Measurements from ENCODE around the gene MEI1.

Gene MEI1

DNA sequence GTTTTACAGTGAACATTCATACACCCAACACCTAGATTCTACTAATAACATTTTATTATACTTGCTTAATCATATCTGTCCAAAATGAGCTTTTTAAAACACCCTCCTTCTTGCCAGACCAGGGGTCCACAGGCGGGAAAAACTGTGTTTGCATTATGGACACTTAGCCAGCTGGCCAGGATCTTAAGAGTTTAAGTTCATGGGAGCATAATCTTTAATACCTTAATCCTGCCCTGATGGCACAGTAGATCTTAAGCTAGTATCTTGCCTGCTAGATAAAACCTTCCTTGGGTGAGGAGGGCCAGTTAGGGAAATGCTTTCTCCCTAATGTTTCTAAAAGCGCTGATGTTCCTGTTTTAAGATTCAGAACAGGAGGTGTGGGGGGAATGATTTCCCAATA, 88.0 kb downstream of the MEI1 start:
- DNase-seq = no peak

DNA sequence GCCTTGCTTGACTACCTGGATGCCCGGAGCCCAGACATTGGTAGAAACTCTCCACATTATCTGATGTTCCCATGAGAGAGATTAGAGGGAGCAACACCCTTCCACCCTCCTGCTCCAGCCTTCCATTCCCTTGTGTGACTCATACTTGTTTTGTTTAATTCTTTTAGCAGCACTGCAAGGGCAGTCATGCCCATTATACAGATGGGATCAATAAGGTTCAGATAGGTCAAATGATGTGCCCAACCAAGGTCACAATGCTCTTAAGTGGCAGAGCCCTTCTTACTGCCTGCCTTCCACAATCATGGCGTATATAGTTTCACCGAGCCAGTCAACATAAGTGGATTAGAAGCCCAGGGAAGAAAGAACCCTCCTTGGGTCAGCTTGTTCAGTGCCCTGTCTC, 94.6 kb downstream of the MEI1 start:
- DNase-seq = no peak

- no peak for DNase-seq
Measured at GRCh38 chr22:41798736-41799135, 99.4 kb downstream of the MEI1 start.

GRCh38 chr22:41799486-41800347, 100.4 kb downstream of the MEI1 start:
- DNase-seq = peak; percentile 20

DNA sequence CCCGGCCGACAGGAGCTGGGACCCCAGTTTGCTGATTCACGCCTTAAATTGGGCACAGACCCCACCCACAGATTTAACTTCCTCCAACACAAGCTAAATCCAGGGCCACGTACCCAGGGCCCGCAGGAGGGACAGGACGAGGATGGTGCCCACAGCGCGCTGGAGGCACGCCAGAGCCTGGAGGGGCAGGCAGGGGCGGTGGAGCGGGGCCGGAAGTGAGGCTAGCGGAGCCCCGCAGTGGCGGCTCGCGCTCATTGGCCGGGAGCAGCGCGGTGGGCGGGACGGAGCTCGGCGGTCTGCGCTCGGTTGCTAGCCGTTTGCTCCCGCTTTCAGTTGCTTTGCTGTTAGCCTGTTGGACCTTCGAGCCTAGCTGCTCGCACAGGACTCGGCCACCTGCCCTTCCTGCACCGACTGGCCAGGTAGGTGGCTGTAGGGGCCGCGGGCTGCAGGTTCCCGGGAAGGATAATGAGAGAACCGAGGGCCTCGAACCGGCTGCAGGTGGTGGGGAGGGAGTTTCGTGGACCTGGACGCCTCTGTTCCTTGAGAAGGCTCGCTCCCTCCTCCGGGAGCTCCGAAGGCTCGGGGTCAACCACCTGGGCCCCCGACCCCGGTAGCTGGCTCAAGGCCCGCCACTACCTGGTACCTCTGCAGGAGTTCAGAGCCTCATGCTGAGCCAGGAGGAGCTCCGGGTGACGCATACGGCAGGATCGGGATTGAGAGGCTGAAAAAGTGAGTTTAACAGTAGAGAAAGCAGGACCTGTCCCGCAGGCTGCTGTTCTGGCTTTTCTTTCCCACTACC, 101.2 kb downstream of the MEI1 start, which contains the start of gene CCDC134:
Gene CCDC134, plus strand, starts transcription at position 332 of the 799 bp plus-strand sequence. CDS start 8,212 bp downstream, outside the sequence.
- DNase-seq = peak; percentile 95

GRCh38 chr22:41801147-41801819, 102.0 kb downstream of the MEI1 start:
- no peak for DNase-seq

DNA sequence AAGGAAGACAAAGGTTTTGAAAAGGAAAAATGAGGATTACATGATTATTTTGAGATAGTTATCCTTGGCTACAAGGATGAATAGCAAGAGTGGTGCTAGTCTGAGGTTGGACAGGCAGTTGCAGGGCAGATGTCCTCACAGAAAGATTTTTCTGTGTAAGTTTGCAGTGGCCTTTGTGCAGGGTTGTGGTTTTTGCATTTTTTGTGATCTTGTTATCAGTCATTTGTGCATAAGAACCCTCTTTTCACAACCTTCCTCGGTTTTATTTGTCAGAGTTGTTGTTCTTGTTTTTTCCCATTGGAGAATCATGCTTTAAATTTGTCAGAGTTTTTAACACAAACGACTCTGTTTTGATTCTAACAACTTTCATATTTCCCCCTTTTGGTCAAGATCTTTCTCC, 102.6 kb downstream of the MEI1 start:
- DNase-seq = no peak

DNA sequence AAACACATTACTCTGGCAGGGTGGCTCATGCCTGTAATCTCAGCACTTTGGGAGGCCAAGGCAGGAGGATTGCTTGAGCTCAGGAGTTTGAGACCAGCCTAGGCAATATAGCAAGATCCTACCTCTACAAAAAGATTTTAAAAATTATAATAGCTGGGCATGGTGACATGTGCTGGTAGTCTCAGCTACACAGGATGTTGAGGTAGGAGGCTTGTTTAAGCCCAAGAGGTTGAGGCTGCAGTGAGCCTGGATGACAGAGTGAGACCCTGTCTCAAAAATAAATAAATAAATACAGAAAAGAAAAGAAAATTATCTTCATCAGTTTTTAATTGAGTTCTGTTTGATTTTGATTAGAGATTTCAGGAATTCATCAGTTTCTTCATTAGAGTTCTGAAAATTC, 106.3 kb downstream of the MEI1 start:
- DNase-seq = no peak

GRCh38 chr22:41808400-41808799, 109.1 kb downstream of the MEI1 start:
- peak; percentile 79 for DNase-seq

GRCh38 chr22:41810022-41810421, 110.7 kb downstream of the MEI1 start:
- DNase-seq = no peak

GRCh38 chr22:41812805-41813545, 113.7 kb downstream of the MEI1 start:
- DNase-seq = no peak

DNA sequence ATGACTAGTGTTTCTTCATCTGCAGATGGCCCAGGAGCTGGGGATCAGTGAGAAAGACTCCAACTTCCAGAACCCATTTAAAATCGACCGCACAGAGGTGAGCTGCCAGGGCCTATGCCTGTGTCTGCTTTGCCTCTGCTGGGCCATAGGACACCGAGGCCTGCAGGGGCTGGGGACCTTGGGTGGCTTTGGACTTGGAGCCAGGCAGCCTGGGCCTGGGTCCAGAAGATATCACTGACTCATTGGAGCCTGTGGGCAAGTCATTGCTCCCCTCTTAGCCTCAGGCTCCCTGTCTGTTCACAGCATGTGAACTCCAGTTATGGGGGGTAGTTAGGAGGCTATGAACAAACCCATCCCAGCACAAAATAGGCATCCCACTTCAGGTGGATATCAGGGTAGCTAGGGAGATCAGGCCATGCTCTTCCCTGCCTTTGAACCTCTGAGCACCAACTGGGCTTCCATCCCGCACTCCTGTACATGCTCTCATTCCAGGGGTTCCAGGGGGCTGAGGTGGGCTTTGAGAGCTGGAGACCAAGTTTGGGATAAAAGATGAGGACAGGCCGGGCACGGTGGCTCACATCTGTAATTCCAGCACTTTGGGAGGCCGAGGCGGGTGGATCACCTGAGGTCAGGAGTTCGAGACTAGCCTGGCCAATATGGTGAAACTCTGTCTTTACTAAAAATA, 114.6 kb downstream of the MEI1 start:
- DNase-seq = no peak

- DNase-seq = no peak
Measured at GRCh38 chr22:41815716-41816115, 116.4 kb downstream of the MEI1 start.

GRCh38 chr22:41816241-41816640, 116.9 kb downstream of the MEI1 start:
- no peak for DNase-seq

DNA sequence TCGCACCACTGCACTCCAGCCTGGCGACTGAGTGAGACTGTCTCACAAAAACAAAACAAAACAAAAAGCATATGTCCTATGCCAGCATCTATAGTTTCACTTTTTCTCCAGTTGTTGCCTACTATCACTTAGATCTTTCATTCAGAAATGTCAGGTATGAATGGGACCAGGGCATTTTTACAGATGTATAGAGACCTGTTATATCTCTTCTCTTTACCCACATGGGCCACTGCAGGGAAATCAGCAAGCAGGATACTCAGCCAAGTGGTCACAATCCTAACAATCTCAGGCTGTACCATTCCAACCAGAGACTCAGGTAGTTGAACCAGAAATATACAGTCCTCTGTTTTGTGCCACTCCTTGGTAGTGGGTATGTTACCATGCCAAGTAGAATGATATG, 117.6 kb downstream of the MEI1 start:
- DNase-seq = no peak

DNA sequence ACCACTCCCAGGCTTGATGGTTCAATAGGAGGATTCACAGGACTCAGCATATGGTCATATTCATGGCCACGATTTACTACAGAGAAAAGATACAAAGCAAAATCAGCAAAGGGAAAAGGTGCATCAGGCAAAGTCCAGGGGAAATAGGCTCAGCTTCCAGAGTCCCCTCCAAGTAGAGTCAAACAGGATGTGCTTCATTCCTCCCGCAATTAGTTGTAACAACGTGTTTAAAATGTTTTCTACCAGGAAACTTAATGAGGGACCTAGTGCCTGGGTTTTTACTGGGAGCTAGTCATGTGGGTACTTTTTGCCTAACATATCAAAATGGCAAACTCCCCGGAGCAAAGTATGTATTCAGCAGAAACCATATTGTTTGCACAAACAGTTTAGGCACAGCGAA, 118.7 kb downstream of the MEI1 start:
- no peak for DNase-seq

DNA sequence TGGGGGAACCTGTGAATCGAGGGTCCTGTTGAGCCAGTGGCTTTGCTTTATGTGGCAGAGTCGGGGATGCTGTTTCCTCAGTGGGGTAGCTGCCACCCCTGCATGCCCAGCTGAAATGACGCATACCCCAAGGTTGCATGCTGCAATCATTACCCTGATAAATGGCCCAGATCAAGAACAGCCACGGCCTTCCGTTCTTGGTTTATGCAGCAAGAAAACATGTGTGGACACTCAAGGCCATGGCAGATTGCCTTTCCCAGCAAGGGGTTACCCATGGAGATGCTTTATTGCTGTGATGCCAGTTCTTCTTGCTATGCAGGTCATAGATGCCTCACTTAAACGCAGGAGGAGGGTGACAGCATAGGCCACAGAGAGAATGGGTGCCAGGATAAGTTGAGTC, 119.3 kb downstream of the MEI1 start:
- no peak for DNase-seq

- no peak for DNase-seq
Measured at GRCh38 chr22:41819257-41819656, 120.0 kb downstream of the MEI1 start.

GRCh38 chr22:41820447-41820846, 121.1 kb downstream of the MEI1 start:
- no peak for DNase-seq

DNA sequence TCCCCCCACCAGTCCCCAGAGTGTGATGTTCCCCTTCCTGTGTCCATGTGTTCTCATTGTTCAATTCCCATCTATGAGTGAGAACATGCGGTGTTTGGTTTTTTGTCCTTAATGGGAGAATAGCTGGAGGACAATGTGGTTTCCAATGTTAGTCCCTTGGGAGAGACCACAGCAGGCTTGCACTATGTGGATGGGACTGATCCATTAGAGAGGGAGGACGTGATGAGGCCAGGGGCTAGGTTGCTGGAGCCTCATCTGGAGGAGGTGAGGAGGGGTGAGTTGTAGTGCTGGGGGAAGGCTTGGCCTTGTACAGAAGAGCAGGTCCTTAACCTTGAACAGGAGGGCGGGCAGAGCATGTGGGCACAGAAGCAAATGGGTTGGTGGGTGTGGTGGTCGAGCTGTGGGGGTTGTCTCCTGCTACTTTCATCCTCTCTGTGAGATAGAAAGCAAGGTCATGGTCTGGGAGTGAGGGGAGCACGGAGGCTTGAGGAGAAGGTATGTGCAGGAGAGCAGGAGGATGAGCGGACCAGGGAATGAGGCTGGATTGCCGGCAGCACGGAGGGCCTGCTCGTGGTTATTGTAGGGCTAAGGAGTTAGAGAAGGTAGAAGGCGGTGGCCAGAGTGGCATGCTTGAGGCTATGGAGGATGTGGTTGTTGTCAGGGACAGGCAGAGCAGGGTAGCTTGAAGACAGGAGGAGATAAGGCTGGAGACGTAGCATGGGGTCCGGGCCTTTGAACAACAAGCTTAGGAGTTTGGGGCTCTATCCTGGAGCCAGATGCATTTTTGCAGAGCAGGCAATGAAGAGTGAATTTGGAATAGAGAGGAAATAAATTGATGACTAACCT, 122.4 kb downstream of the MEI1 start:
- DNase-seq = peak; percentile 61
